Stimulated activated CD4-positive, alpha-beta T cell treated with anti-CD3 and anti-CD28 coated beads, TNF-alpha, amount 100 ng/mL, for 24 hours (primary cell): ENCODE measurements around the gene ZNF302.
"Not testable (repeated sequence)": the region's sequence is repeated elsewhere in the genome, so short reads cannot be mapped to it uniquely, and the experiment has no call there.

Experiments
- DNase-seq, 3 experiments: peaks; one replicate each; pipeline ENCODE4 v3.0.0-alpha.2; 2020; ENCODE audit warnings: low read depth in 3 of 3

ZNF302 gene

DNA sequence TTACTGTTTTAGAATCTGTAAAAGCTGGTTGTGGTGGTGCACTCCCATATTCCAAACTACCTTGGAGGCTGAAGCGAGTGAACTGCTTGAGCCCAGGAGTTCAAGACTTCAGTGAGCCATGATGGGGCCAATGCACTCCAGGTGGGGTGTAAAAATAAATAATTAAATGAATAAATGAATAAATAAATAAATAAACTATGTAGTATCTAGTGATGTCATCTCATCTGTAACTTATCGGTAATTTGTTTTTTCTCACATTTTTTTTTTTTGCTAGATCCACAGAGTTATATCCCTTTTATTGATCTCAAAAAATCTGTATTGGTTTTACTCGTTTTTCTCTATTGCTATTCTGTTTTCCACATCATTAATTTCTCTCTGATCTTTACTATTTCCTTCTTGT is 5.5 kb upstream of the ZNF302 start:
- DNase-seq = no peak

DNA sequence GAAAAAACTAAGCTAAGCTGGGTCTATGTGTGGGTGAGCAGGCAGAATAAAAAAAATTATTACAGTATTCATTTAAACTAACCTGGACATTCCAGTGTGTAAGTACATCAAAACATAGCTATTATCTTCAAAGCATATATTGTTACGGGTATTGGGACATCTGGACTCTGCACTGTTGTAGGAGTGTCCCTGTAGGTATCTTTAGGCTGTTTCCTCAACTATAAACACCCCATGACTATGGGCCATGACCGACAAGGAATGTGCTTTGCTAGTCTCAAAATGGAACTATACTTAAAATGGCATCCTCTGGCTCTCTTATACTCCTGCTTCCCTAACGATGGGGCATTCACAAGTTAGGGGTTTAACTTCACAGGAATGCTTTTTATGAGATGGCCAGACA is 3.9 kb upstream of the ZNF302 start:
- no peak for DNase-seq

DNA sequence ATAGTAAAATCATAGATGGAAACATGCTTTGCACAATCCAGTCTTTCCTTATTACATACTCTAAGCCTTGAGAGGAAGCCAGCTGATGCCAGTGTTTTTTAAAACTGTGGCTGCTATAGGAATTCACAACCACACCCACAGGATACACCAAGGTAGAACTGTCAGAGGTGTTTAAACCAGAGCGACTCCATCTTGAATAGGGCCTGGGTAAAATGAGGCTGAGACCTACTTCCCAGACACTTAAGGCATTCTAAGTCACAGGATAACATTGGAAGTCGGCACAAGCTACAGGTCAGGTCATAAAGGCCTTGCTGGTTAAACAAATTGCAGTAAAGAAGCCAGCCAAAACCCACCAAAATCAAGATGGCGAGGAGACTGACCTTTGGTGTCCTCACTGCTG is 2.2 kb upstream of the ZNF302 start:
- DNase-seq = no peak

DNA sequence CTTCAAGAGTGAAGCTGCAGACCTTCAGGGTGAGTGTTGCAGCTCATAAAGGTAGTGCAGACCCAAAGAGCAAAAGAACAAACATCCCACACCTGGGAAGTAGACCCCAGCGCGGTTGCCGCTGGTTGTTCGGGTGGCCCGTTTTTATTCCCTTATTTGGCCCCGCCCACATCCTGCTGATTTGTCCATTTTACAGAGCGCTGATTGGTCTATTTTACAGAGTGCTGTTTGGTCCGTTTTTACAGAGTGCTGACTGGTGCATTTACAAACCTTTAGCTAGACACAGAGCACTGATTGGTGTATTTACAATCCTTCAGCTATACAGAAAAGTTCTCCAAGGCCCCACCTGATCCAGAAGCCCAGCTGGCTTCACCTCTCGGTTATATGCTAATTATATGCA is 1.6 kb upstream of the ZNF302 start:
- DNase-seq = no peak

DNA sequence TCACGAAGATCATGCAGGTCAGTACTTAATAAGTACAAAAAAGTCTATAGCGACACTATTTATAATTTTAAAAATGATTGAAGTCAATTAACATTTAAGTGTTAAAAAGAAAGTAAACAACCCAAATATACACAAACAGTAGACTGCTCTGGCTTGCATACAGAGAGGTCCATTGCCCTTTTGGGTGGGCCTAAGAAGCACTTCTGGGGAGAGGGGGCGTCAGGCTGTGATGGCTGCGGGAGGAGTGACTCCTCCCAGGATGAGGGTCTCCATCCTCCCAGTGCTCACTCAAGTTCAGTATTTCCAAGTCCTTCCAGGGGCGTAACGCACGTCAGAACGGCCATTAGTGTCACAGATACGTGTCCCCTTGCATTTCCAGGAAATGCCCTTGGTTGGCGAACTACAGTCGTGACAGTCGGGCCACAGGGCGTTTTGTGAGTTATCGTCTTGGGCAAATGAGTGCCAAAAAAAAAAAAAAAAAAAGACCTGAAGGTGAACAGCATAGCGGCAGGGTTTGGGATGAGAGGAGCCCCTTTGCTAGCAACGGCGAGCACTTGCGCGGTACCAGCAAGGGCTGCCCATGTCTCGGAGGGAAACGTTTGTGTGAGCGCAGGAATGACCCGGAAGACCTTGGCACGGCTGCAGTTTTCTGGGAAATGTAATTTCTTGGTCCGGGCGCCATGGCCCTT is 637 bp upstream of the ZNF302 start, which contains the start of gene SCGB2B2:
Gene SCGB2B2 (minus strand): TSS at position 463 of the 689 bp plus-strand sequence. CDS start 82,596 bp downstream, outside the sequence.
- DNase-seq = peak in 1 of 3 experiments; percentile 73

DNA sequence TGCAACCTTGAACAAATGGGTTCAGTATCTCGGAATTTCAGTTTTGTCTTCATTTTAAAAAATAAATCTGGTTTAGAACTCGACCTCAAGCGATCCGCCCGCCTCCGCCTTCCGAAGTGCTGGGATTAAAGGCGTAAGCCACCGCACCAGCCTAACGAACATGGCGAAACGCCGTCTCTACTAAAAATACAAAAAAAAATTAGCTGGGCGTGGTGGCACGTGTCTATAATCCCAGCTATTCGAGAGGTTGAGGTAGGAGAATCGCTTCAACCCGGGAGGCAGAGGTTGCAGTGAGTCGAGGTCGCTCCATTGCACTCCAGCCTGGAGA is 571 bp downstream of the ZNF302 start:
- no peak for DNase-seq

DNA sequence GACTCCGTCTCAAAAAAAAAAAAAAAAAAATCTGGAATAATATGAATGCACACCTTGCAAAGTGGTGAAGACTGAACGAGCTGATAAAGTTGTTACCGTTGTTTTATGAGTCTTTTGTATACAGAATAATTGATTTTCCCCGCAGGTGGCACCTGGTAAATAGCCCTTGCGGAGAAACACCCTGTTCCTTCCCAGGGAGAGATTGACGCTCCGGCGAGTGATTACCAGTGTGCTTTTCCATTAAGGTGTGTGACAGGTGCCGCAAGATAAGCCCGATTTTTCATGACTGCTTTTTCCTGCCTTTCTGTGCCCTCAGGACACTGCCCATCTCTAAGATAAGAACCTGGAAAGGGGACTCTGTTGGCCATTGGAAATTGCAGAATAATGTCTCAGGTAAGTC is 943 bp downstream of the ZNF302 start:
- no peak for DNase-seq

DNA sequence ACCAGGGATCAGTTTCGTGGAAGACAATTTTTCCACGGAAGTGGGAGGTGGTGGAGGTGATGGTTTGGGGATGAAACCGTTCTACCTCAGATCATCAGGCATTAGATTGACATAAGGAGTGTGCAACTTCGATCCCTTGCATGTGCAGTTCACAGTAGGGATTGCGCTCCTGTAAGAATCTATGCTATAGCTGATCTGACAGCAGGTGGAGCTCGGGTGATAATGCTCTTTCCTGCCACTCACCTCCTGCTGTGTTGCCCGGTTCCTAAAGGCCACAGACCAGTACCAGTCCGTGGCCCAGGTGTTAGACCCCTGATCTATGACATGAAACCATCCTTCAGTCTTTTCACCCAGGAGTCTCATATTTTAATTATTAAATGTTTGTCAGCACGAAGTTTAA is 4.0 kb downstream of the ZNF302 start:
- no peak for DNase-seq

DNA sequence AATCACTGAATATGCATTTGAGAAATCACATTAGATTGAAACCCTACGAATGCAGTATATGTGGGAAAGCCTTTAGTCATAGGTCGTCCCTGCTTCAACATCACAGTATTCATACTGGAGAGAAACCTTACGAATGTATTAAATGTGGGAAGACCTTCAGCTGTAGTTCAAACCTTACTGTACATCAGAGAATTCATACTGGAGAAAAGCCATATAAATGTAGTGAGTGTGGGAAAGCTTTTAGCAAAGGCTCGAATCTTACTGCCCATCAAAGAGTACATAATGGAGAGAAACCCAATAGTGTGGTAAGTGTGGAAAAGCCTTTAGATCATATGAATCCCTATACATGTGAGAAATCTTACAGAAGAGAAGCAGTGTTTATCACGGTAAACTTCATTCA is 7.8 kb downstream of the ZNF302 start:
- not testable (repeated sequence) for DNase-seq

DNA sequence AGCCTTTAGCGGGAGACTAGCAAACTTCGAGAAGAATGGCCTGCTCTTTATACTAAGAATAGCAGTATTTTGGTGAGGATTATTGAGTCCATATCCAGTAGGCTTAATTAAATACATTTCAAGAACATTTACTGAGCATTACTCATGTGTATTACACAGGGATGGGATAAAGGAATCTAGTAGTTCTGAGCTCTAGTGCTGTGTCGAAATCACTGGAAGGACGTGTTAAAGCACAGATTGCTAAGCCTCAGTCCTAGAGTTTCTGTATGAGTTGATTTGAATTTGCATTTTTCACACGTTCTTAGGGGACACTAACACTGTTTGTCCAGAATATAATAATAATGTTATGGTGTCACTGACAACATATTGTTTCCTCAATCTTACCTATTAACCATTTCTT is 9.0 kb downstream of the ZNF302 start:
- no peak for DNase-seq

DNA sequence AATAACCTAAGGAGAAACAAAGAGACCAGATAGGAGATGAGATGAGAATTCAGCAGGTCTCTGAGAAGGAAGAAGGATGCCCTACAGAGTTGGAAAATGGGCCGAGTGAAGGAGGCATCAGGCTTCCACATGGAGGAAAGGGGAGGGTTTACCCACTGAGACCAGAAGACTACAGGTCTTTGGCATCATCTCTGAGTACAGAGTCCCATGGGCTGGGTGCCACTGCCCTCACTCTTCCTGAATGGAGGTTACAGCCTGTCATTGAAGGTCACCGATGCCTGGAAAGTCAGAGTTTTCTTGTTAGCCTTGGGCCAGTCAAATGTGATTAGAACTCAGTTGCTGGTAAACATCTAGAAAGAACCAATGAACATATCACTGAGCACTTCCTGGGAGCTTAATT is 9.9 kb downstream of the ZNF302 start:
- no peak for DNase-seq

DNA sequence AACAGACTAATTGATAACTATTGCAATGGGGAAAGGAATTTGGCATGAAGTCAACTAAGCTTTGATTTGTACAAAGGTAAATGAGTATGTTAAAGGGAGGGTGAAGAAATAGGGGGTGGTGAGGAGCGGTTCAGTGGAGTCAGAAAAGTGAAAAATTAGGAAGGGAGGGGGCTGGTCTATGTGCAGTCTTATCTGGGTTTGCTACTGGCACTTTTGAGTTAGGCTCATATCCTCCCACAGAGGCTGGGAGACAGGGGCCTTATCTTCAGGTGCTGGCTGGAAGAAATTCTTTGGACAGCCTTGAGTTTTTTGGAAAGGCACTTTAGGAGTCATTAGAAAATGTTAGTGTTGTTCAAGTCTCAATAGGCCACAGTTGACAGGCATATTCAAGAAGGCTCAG is 11.1 kb downstream of the ZNF302 start:
- DNase-seq = no peak

DNA sequence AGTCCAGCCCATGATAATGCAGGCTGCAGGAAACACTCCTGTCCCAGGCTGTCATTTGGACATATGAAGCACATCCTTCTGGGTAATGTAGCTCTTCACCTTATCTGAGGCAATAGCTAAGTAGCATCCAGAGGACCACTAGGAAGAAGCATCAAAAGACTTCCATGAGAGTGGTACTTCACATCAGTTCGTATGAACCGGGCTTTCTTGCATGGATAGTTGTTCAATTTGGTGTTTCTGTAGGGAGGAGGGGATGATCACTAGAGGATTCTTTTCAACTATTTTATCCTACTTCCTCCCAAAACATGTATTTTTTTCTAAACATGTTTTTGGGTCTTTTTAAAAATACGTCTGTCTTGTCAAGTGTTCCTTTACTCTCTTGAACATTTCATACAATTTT is 12.9 kb downstream of the ZNF302 start:
- DNase-seq = no peak

DNA sequence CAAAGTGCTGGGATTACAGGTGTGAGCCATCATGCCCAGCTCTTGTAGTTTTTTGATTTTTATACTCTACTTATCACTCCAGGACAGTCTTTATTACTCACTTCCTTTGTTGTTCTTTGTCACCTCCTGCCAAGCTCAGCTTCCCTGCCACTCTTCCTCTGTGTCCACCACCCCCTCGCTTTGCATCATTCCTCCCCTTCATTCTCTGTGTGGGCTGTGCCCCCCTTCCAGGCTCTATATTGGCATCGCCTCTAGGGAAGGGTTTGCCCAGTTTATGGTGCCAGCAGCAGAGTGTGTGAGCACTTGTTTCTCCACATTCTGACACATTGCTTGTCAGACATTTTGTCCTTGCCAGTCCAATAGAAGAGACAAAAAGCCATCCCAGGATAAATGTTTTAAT is 15.1 kb downstream of the ZNF302 start:
- no peak for DNase-seq

DNA sequence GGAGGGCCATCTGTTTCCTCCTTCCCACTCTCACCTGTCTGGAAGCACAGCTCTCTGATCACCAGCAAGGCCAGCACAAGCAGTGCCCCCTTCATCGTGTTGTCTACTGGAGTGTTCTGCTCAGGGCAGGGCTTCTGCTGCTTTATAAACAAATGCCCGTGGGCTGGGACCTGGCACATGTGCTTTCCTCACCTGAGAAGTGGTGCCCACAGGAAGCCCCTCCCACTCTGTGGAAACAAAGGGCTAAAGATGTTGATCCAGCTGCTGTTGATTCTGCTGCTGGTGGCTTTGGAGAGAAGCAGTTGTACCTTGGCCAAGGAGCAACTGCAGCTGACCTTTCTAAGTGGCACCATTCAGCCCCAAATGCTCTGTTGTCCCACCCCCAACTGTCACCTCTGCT is 30.2 kb downstream of the ZNF302 start:
- DNase-seq = no peak

DNA sequence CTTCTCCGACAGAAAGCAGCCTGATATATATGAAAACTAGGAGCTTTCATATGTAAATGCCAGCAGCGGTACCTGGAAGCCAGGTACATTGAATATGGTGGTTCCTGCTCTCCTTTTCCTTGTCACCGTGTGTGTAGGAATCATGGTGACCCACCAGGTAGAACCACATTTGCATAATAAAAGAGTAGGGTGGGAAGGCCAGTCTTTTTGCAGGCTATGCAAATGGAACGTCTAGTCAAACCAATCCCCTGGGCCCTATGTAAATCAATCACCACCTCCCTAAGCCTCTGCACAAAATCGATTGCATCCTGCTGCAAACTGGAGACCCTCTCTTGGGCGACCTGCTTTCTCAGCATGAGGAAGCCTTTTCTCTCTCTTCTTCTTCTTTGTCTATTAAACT is 34.4 kb downstream of the ZNF302 start:
- no peak for DNase-seq

DNA sequence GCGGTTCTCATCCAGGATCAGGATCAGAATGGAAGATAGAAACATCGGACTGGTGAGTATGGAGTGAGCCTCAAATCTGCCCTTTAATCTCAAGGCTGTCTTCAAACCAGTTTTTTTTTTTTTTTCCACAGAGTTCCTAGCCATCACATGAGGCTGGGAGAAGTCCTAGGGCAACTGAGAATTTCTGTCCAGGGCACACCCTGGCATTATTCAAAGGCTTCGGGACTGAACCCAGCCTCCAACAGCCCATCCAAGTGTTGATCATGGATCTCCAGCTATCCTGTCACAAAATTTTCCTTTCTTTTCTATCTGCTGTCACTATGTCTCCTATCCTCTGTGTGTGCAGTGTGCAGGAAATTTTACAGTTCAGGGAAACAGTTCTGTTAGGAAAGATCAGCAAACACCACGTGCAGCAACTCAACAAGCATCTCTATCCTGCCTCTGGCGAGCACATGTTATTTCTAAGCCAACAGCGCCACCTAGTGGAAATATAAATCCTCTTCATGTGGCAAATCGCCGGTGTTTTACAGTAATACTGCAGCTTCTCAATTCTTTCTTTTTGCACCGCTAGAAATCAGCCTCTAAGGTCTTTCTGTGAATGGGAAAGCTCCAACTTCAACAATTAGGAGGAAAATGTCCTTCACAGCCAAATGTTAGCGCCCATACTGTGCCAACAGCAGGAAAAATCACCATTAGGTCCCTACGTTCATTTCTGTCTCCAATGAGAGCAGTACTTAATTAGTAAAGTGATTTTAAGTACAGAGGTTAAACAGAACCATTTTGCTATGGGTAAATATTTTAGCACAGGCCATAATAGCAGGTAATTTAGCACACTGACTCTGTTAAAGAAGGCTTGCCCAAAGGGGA is 35.1 kb downstream of the ZNF302 start:
- peak in 2 of 3 experiments; percentile 20 to 57 for DNase-seq

DNA sequence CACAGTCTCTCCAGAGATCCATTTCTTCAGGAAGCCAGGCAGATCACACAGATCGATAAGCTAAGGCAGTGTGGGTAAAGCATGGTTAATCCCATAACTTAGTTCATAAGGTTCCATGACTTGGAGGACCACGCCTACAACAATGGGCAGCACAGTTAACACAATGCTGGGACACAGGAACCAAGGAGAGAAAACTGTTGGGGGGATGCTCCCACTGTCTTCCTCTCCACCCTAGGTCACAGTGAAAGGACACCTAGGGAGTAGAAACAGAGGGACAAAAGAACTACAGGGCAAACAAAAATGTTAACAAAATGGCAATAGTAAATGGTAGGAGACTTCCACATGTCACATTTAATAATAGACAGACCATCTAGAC is 35.8 kb downstream of the ZNF302 start:
- no peak for DNase-seq

DNA sequence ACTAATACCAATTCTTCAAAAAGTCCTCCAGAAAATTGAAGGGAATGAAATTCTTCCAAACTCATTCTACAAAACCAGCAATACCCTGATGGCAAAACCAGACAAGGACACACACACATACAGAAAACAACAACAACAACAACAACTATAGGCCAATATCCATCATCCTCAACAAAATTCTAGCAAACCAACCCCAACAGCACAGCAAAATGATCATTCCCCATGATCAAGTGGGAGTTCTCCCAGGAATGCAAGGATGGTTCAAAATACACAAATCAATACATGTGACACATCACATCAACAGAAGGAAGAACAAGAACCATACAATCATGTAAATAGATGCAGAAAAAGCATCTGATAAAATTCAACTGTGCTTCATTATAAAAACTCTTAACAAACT is 37.9 kb downstream of the ZNF302 start:
- no peak for DNase-seq

DNA sequence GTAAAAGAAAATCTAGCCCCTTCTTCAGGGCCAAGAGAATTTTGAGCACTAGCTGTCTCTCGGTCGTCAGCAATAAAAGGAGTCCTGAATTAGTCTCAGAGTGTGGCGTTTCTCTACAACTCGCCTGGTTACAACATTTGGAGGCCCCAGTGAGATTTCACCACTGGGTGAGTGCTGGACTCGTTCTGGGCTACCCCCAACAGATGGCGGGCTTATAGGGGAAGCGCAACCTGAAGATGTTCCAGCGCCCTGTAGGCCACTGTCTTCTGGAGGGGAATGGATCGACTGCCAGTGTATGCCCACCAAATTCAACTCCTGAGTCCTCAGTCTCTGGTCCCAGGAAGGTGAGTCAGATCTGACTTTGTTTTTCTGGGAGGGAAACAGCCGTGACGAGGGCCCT is 44.9 kb downstream of the ZNF302 start:
- no peak for DNase-seq

DNA sequence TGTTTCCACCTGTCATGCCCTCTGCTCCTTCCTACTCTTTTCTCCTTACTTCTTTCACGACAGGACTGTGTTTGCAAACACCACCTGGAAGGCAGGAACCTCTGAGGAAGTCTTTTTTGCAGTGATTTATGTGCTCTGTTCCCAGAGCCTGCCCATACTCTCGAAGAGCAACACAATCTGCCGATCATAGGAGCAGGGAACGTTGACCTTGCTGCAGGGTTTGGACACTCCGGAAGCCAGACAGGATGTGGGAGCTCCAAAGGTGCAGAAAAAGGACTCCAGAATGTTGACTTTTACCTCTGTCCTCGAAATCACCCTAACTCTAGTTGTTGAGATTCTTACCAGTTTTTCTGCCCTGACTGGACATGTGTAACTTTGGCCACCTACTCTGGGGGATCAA is 47.9 kb downstream of the ZNF302 start:
- DNase-seq = no peak

DNA sequence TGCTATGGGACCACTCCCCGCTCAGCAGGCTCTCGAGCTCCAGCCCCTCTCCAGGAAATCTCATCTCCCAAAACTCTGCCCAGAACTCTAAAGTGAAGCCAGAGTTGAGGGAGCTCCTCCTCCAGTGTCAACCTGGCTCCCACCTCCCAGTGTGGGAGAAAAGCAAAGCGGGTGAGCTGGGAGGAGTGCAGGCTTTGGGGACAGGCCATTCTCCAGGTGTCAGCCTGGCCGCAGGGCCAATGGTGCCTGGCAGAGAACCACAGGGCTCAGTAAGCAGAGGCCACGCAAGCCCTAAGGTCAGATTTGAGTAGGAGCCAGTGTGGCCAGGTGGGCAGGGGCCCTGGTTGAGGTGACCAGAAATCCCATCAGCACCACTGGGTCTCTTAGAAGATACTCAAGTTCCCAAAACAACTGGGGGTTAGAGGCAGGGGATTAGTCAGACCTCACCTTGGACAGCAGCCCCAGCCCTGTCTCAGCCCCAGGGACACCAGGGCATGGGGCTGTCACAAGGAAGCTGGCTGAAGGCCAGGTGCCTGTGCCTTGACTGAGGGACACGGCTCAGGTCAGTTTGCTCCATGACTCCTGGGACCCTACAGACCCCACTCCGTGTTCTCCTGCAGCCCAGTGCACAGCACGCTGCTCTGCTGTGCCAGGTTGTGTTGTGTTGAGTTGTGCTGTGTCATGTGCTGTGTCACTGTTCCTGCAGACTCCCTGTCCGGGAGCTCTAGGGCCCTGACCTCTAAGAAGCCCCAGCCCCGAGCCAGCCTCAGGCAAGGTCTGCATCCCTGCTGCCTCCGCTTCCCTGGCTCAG is 53.7 kb downstream of the ZNF302 start:
- no peak for DNase-seq

DNA sequence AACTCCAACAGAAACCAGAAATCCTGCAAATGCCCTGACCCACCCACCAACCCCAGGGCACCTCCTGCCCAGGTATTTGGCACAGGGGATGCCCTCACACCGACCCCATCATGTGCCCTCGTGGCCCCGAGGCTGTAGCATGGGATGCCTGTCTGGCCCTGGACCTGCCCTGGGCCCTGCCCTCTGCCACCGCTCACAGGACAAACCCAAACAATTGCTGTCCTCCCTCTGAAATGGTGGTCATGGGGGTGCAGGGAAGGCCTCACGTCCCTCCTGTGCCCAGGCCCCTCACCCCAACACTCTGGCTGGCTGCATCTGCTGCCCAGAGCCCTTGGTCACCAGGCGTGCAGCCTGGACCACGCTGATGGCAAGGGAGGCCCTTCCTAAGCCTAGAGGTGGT is 54.5 kb downstream of the ZNF302 start:
- no peak for DNase-seq
